ENCODE data around the gene TTC4. TPM values are rescaled to one million over a fixed set of nuclear protein-coding genes. Genes with fewer than 3 reads are reported as not detected.

The TTC4 gene
- total RNA-seq, 1 donor: 27.9 TPM

- H3K79me2 ChIP-seq (ENCODE audit: insufficient read depth, low read length): no peaks in the 10 kb centered on the region
- no peak overlapping the region for H2AFZ ChIP-seq (ENCODE audit: low read length)
- H3K27ac ChIP-seq (ENCODE audit: low read depth, low read length): no peak overlapping the region
- DNase-seq (ENCODE audit: insufficient read length, low spot score, missing footprints): no peak
- no peaks in the 10 kb centered on the region for H3K36me3 ChIP-seq (ENCODE audit: insufficient read depth, low read length)
- no peak overlapping the region for H3K4me3 ChIP-seq (ENCODE audit: insufficient read depth, low read length)
- H3K27me3 ChIP-seq (ENCODE audit: insufficient read depth, low read length): peaks cover 5% of the 10 kb centered on the region
- H3K4me2 ChIP-seq (ENCODE audit: insufficient read depth, low read length): no peak overlapping the region
- TF ChIP-seq CTCF (IDR thresholded peaks at IDR 0.05; ENCODE audit: extremely low read depth, low read depth, low read length): no peak
- no peaks in the 10 kb centered on the region for H3K9me3 ChIP-seq (ENCODE audit: low read depth, low read length)
- no peaks in the 10 kb centered on the region for H3K4me1 ChIP-seq (ENCODE audit: insufficient read depth, low read length)
- no peaks in the 10 kb centered on the region for H4K20me1 ChIP-seq (ENCODE audit: insufficient read depth, low read length)
These were observed 13.7 kb upstream of the TTC4 start for GRCh38 chr1:54701996-54702395.

- no peaks in the 10 kb centered on the region for H3K9me3 ChIP-seq (ENCODE audit: low read depth, low read length)
- H3K27ac ChIP-seq (ENCODE audit: low read depth, low read length): no peak overlapping the region
- no peaks in the 10 kb centered on the region for H3K27me3 ChIP-seq (ENCODE audit: insufficient read depth, low read length)
- H2AFZ ChIP-seq (ENCODE audit: low read length): no peak overlapping the region
- no peak overlapping the region for H3K4me2 ChIP-seq (ENCODE audit: insufficient read depth, low read length)
- no peak for DNase-seq (ENCODE audit: insufficient read length, low spot score, missing footprints)
- no peaks in the 10 kb centered on the region for H3K4me1 ChIP-seq (ENCODE audit: insufficient read depth, low read length)
- no peaks in the 10 kb centered on the region for H3K79me2 ChIP-seq (ENCODE audit: insufficient read depth, low read length)
- no peak overlapping the region for H3K4me3 ChIP-seq (ENCODE audit: insufficient read depth, low read length)
- H3K36me3 ChIP-seq (ENCODE audit: insufficient read depth, low read length): no peaks in the 10 kb centered on the region
- H4K20me1 ChIP-seq (ENCODE audit: insufficient read depth, low read length): no peaks in the 10 kb centered on the region
- no peak for TF ChIP-seq CTCF (IDR thresholded peaks at IDR 0.05; ENCODE audit: extremely low read depth, low read depth, low read length)
These were observed 12.2 kb upstream of the TTC4 start for GRCh38 chr1:54703471-54703870.

GRCh38 chr1:54705153-54705552, 10.5 kb upstream of the TTC4 start:
- no peak overlapping the region for H2AFZ ChIP-seq (ENCODE audit: low read length)
- no peaks in the 10 kb centered on the region for H3K9me3 ChIP-seq (ENCODE audit: low read depth, low read length)
- H3K4me3 ChIP-seq (ENCODE audit: insufficient read depth, low read length): no peak overlapping the region
- H4K20me1 ChIP-seq (ENCODE audit: insufficient read depth, low read length): no peaks in the 10 kb centered on the region
- no peak overlapping the region for H3K4me2 ChIP-seq (ENCODE audit: insufficient read depth, low read length)
- no peaks in the 10 kb centered on the region for H3K79me2 ChIP-seq (ENCODE audit: insufficient read depth, low read length)
- no peaks in the 10 kb centered on the region for H3K36me3 ChIP-seq (ENCODE audit: insufficient read depth, low read length)
- H3K27me3 ChIP-seq (ENCODE audit: insufficient read depth, low read length): no peaks in the 10 kb centered on the region
- DNase-seq (ENCODE audit: insufficient read length, low spot score, missing footprints): no peak
- H3K4me1 ChIP-seq (ENCODE audit: insufficient read depth, low read length): no peaks in the 10 kb centered on the region
- H3K27ac ChIP-seq (ENCODE audit: low read depth, low read length): no peak overlapping the region
- no peak for TF ChIP-seq CTCF (IDR thresholded peaks at IDR 0.05; ENCODE audit: extremely low read depth, low read depth, low read length)

GRCh38 chr1:54706419-54706818, 9.2 kb upstream of the TTC4 start:
- Histone ChIP-seq H3K79me2 (ENCODE audit: insufficient read depth, low read length) (no peaks in the 10 kb centered on the region), H3K4me3 (ENCODE audit: insufficient read depth, low read length) (no peak overlapping the region), H2AFZ (ENCODE audit: low read length) (no peak overlapping the region), H3K4me2 (ENCODE audit: insufficient read depth, low read length) (no peak overlapping the region), H3K36me3 (ENCODE audit: insufficient read depth, low read length) (no peaks in the 10 kb centered on the region), H3K27ac (ENCODE audit: low read depth, low read length) (no peak overlapping the region), H4K20me1 (ENCODE audit: insufficient read depth, low read length) (no peaks in the 10 kb centered on the region), H3K4me1 (ENCODE audit: insufficient read depth, low read length) (no peaks in the 10 kb centered on the region), H3K27me3 (ENCODE audit: insufficient read depth, low read length) (no peaks in the 10 kb centered on the region), H3K9me3 (ENCODE audit: low read depth, low read length) (no peaks in the 10 kb centered on the region)
- DNase-seq (ENCODE audit: insufficient read length, low spot score, missing footprints): no peak
- no peak for TF ChIP-seq CTCF (IDR thresholded peaks at IDR 0.05; ENCODE audit: extremely low read depth, low read depth, low read length)
